Stimulated activated CD4-positive, alpha-beta T cell treated with anti-CD3 and anti-CD28 coated beads, Interleukin-2, amount 100 ng/mL, for 4 hours (primary cell): ENCODE results near the gene FRMD4A.

ENCODE experiments used
- DNase-seq: peaks from one replicate; pipeline ENCODE4 v3.0.0-alpha.2; 2020; ENCODE audit warnings: low read depth

FRMD4A gene

DNA sequence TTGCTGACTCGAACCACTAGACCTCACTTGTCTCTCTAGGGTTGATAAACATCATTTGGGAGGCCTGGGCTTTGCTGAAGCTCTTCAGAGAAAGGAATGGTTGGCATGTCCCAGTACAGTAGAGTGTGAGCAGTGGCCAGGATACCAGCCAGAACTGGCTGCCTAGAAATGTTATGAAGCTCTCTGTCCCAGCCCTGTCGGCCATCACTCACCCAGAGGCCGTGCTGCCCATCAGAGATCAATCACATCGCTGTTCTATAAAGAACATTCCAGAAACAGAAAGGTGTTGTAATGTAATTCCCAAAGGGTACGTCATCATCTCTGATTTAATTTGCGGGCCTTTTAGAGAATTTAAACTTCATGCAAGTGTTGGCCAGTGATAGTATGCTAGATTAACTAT, 632.5 kb downstream of the FRMD4A start:
- DNase-seq, result no peak

DNA sequence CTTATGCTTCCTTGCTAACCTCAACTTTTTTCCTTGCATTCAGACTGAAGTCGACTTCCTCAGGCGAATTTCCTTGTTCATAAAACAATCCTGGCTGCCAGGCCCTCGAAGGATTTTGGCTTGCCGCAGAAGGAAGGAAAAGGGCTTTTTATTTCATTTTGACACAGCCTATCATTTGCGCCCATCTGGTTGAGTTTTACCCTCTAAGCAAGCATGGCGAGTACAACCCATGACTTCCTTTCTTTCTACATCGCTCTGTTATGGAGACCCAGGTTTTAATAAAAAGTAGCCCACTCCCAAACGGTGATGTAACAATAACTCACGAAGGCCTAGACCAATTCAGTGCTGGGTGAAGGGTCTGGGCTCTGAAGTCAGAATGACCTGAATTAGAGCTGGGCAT, 634.7 kb downstream of the FRMD4A start:
- no peak for DNase-seq

DNA sequence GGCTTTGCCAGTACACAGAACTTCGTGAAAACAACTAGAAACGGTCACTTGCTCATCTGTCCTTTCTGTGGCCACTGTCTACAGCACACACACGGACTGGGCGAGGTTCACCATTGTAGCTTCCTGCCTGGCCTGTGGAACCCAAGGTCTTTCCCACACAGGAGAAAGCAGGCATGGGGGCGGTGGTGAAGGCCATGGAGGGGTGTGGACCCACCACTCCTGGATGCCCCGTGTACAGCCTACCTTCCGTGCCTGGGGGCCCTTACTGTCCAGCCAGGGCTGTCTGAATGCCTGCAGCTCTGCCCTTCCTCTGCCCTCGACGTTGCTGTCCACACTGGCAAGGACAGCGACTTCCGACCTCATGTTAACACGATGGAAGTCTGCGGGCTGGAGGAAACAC, 635.1 kb downstream of the FRMD4A start:
- DNase-seq, result no peak

DNA sequence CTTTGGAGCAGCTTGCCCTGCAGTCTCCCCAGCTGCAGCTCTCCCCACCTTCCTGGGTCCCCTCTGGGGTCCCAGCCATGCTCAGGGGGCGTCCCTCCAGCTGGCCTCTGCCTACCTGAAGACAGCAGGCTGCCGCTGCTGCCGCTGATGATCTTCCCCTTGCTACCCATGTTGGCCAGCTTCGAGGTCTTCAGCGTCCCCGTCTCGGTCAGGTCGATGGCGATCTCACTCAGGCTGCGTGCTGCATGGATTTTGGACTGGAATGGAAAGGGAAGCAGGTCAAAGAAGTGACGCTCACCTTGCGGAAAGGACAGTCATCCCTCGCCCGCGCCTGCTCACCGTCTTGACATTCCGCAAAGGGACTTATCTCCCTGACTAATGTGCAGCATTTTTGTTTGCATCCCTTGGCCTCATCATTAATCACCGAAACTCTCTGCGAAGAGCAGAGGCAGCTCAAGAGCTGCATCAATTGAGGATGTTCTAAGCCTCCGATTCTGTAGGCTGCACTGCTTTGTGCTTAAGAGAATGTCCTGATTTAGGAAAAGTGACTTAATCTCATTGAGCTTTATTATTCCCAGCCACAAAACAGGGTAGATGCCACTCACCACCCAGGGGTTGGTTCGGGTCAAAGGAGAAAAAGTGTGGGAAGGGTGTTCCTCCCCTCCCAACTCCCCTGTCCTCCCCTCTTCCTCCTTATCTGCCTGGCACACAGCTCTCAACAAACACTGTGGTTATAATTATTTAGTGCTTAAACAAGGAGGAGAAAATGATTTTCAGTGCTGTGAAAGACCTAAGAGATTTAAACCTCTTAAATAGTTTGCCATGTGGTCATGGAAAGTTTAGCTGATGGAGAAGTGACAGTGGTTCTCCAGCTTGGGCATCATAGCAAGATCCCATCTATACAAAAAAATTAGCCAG, 636.7 kb downstream of the FRMD4A start:
- no peak for DNase-seq

DNA sequence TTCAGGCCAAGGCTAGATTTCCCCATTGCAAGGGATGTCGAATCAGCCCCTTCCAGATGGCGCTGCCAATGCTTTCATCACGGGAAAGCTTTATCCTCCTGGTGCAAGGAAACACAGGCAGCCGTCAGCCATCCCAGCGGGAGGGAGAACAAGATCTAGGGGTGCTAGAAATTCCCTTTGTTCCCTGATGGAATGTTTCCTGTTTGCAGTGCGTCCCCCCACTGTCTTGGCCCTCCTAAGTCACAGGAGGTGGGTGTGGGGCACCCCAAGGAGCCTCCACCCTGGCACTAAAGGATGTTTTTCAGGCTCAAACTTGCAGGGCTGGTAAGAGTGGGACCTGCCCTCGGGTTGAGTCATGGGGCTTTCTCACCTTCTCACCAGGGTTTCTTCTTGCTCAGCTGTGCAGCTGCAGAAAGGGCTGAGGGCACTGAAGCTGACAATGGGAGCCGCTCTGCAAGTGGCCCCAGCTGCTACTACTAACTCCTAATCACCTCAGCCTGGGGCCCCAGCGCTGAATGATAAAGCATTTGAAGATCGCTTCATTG, 640.4 kb downstream of the FRMD4A start:
- no peak for DNase-seq

DNA sequence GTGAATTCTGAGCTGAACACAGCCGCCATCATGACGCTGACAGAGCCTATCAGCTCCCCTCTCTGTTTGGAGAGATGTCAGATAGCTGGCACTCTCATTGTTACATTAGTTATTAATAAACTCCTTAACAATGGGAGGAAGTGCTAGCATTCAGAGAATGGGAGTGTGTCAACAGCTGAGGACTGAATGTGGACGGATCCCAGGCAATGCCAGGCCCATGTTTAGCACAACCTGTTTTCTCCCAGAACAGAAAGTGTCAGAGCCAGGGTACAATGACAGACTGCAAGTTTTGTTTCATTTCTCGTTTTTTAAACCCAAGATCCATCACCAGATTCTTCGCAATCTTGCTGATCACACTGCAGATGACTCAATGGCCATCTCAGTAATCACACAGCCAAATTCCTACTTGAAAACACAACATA, 644.4 kb downstream of the FRMD4A start:
- no peak for DNase-seq

DNA sequence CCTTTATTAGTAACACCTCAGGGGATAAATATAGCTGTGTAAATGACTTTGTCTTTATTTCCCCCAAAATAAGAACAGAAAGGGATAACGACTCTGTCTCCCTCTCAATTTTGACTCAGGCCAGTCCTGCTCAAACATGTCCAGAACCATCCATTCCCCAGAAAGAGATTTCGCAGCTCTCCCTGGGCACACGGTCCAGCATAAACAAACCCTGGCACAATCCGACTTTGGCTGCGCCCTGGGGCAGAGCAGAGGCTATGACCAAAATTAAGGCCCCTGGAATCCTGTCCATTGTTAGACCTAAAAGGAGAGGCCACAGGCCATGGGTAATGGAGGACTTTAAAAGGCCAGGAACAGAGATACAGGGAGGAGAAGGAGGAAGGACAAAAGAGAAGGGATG, 644.8 kb downstream of the FRMD4A start:
- DNase-seq, result no peak

DNA sequence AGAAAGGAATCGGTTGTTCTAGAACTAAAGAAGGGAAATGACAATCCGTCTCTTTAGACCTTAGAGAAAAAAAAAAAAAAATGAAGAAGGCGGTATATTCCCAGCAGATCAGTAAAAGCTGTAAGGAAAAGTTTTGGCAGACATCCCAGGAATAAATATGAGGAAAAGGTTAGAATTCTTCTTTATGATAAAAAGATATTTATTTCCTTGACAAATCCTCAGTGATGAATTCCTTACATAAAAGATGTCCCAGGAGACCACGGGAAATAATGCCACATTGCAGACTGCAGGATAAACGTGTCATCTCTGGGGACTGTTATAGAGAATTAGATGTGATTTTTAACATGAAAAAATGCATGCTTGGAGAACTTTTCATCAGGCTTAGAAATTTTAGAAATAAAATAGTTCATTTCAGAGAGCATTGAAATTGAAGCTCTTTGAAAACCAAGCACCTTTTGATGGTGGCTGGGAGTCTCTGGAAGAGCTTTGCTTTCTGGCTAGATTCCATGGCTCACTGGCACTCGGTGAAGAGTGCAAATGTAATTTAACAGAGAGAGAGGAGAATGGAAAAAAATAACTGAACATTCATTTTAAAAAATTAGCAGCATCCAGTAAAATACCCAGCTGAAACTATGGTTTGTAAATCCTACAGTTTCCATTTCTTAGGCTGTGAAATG, 645.8 kb downstream of the FRMD4A start:
- DNase-seq, result no peak

DNA sequence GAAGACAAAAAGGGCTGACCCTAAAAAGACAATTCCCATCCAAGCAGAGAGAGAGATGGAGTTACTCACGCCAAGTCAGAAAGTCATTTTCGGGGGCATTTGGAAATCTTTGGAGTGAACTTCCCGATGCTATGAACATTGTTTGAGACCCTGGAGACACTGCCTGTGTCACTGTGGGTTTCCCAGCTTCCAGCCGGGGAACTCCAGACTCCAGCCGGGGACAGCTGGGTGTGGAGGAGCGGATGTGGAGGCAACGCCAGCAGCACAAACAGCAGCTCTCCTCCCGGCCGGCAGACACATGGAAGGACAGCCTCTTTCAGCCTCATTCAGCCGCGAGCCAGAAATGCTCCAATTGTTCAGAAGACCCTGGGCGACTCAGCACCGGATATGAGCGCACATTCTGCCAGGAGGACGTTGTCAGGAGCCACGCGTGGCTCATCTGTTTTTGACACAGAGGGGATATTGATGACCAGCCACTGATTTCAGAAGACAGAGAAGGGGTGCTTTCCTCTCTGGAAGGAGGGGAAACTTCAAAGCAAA, 646.4 kb downstream of the FRMD4A start:
- no peak for DNase-seq

DNA sequence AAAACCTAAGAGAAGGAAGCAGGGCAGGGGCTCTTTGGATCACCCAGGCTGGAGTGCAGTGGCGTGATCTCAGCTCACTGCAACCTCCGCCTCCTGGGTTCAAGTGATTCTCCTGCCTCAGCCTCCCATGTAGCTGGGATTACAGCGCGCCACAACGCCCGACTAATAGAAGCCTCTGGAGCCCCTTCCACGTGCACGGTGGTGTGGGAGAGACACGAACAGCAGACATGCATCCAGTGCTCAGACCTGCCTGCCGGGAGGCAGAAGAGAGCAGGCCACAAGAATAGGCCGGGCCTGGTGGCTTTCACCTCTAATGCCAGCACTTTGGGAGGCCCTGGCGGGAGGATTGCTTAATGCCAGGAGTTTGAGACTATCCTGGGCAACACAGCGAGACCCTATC, 647.7 kb downstream of the FRMD4A start:
- DNase-seq, result no peak

DNA sequence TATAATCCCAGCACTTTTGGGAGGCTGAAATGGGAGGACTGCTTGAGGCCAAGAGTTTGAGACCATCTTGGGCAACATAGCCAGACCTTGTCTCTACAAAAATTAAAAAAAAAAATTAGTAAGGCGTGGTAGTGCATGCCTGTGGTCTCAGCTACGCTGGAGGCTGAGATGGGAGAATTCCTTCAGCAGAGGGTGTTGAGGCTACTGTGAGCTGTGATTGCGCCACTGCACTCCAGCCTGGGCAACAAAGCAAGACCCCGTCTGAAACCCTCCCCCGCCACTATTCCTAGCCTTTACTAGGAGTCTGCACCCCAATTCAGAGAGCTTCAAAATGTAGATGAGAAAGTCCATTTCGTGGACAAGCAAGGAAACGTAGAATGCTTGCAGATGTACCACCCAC, 648.8 kb downstream of the FRMD4A start:
- DNase-seq, result no peak

DNA sequence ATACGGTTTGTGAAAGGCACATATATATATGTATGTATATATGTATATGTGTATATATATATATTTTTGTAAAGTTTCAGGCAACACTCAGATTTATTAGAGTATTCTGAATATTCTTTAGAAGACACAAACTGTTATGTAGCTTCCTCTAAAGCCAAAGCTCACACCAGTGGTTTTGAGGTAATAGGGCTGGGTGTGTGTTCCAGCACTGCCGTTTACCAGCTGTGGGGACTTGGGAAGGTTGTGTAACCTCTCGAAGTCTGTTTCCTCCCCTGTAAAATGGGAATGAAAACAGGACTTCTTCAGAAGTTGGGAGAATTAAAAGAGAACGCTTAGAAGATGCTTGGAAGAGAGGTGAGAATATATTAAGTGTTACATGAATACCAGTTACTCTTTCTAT, 649.2 kb downstream of the FRMD4A start:
- no peak for DNase-seq

DNA sequence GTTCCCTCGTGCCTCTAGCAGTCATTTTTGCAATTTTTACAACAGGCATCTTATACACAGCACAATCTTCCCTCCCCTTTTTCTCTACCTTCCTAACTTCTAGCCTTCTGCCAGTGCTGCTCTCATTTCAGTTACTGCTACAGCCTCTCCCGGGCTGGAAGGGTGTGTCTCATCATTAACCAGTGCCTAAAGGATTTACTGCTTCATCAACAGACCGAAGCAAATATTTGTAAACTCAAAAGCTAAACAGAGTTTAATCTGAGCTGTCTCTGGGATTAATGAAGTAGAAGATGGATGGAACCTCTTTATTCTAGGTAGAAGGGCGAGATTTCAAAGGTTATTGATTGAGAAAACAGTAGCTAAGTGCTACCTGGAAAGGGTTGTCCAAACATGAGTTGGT, 649.6 kb downstream of the FRMD4A start:
- DNase-seq, result no peak

DNA sequence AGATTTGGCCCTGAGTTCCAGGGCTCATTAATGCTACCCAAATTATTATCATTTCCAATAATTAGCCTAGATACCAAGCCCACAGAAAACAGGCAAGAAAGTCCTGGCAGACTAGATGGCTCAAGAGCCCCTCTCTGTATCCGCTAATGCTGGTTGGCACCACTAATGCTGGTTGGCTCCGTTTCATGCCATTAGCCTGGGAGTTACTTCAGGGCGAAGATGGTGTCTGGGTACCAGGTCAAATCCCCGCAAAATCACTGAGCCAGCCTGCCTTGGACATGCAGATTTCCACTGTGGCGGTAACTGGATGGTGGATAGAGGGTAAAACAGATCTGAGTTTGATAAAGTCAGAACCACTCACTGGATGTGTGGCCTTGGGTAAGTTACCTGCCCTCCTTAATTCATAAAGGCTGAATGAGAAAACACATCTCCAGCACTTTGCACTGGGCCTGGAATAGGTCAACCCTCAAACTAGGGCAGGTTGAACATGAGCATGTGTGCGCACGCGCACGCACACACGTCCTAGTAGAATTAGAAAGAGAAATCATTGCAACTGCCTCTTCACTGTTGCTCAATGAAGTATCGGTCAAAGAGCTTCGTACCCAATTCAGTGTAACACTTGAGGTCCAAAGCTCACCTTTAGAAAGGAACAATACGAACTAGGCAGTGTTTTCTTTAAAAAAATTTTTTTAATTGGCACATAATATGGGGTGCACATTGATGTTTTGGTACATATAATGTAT, 652.5 kb downstream of the FRMD4A start:
- DNase-seq, result no peak

DNA sequence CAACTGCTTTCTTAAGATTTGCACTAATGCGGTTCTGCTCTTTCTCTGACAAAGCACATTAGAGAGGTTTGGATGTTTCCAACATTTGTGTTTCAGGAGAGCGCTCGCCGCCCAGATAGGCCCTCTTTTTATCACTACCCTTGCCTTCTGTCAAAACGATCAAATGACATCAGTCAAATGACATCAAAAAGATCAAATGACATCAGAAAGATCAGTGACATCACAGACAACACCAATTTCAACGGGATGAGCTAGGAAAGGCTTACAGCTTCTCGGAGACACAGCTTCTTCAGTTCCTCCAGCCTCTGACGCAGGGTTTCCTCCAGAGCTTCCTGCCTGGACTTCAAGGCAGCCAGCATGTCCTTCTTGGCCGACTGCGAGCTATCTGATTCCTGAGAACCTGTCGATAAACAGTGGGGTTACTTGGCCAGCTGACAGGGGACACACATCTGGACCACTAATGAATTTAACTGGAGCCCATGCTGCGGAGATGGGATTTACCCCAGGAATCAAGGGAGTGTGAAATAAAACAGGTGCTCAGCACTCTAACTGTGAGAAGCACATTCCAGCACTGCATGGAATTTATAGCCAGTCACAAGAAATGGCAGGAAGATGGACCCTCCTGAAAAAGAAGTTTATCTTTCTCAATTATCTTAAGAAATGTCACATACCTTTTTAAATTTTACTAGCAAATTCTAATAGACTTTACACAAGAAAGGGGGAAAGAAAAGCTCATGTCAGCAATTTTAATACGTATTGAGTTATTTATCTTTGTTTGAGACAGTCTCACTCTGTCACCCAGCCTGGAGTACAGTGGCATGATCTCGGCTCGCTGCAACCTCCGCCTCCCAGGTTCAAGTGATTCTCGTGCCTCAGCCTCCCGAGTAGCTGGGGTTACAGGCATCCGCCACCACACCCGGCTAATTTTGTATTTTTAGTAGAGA, 655.8 kb downstream of the FRMD4A start:
- no peak for DNase-seq

DNA sequence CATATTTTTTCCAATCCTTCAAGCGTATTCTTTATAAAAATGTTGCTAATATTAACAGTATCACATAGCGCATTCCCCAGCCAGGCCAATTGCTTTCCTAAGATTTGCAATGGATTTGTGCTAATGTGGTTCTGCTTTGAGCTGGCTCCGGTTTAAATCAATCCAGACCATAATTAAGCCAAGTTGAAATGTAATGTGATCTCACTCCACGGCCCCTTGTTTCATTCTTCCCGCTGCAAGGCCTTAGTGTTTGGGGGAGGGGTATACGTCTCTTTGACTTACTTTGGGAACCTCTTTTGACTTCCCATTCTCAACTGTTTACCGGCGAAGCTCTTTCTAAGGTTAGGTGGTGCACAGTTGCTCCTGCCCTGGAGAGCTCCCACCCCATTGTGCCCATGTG, 657.6 kb downstream of the FRMD4A start:
- DNase-seq, result no peak

DNA sequence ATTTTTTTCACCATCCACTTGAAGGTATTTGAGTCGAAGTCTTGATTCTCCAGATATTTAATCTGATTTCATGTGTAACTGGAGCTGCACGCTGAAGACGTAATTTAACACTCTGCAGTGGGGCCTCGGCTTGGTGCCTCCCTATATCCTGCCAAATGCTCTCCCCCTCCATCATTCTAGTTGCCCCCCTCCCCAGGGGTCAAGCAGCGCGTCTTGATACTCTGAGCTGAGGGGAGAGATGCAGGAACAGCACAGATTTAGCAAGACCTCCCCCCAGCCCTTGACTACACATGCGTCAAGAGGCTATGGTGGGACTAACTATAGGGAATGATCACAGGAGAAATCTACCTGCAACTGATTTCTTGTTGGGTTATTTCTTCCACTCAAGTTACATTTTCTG, 658.2 kb downstream of the FRMD4A start:
- DNase-seq, result no peak

DNA sequence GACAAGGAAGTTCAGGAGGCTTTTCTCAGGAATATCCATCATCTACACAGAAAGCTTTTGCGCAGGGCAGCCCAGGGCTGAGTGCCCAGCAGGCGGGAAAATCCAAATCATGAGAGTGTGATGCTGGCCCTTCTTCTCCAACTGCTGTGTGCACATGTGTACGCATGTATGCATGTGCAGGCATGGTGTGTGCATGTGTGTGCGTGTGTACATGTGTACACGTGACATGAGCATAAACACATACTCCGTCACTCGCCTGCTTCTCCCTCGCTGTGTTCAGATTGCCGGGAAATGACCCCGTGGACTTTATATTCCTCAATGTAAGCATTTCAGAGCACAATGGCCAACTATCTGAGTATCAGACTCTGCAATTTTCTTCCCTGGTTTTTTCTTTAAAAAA, 658.8 kb downstream of the FRMD4A start:
- DNase-seq, result no peak

DNA sequence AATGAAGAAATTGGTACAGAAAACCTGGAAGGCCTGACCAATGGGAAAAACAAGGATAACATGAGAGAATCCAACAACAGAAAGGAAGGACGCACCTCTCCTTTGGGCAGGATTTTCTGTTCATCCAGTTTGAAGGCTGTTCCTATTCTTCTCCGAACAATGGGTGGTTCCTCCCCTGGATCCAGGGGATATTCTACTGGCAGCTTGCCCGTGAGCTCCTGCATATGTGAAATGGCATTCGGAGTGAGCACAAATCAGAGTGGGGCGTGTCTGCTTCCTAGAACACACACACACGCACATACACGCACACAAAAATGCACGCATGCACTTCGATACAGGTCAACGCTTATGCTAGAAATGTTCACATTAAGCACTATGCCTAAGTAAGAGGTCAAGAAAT, 660.4 kb downstream of the FRMD4A start:
- DNase-seq, result no peak

DNA sequence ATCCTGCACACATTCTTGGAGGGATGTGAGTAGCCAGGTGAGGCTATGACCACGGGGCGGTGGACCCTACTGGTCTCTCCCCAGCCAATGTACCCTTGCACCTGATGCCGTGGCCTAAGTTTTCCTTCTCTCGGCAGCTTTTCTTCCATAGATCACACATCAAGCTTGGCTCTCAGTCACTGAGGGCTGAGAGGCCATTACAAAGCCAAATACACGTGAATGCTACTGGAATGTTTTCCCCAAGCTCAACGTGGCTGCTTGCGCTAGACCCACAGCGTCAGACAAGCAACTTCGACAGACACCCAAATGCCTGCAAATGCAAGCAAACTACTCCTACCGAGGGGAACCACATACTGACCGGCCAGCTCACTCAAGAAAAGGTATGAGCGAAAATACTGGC, 660.8 kb downstream of the FRMD4A start:
- DNase-seq, result no peak

DNA sequence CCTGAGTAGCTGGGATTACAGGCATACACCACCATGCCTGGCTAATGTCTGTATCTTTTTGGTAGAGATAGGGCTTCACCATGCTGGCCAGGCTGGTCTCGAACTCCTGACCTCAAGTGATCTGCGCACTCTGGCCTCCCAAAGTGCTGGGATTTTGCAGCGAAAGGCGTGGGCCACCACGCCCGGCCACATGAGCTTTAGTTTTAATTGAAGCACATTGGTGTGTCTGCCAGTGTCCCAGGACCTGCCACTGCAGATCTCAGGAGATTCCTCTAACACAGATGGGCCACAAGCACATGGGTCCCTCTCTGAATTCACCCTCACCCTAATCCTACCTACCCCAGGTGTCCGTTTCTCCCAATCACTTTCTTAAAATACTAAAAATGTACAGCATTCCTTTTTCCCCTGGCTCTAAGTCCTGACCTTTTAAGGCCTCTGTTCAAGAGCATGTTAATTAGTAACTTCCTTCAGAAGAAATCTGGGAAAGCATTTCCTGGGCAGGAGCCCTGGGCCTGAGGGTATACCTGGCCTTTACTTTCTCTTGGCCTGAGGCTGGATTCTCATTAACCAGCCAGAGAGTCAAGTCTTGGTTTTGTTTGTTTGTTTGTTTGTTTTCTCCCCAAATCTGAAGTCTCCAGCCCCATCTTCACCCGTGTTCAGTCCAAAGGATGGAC, 661.4 kb downstream of the FRMD4A start:
- no peak for DNase-seq
